OCI-LY7 (cell line): ENCODE measurements around the gene ACVR1B. TPM values are rescaled to one million over a fixed set of nuclear protein-coding genes. Genes with fewer than 3 reads are reported as not detected.

Experiments
- BruUV-seq: library from RNA; stranded (reverse); fragments of 400-500 nt; replicated peaks from 2 replicates; lab custom pipeline; 2021; lab: Mats Ljungman, UMichigan
- CTCF ChIA-PET: fragments of 300-600 bp; sonication (Branson Sonifier 250); formaldehyde crosslinking; loops from one replicate; lab custom pipeline; 2022; ENCODE audit warnings: antibody characterized with exemption; ENCODE audit not compliant: unreplicated experiment; lab: Charles Lee
- POLR2A ChIA-PET: fragments of 300-600 bp; sonication (Branson Sonifier 250); formaldehyde crosslinking; loops from one replicate; lab custom pipeline; 2022; ENCODE audit warnings: antibody characterized with exemption; lab: Charles Lee
- DNase-seq: peaks from one replicate; pipeline ENCODE4 v3.0.0-alpha.2; 2015; ENCODE audit warnings: low spot score
- H2AFZ ChIP-seq: fragments of 200-600 bp; sonication (generic), shearing (Covaris generic); 2 replicates; pipeline ENCODE4 v1.6.1; 2014; ENCODE audit warnings: mild to moderate bottlenecking, antibody characterized with exemption, low read length, moderate library complexity
- H3K27ac ChIP-seq: fragments of 200-600 bp; sonication (generic); 2 replicates; pipeline ENCODE4 v1.5.1; 2014; ENCODE audit warnings: mixed run types, low read depth, mild to moderate bottlenecking, moderate library complexity, low read length, inconsistent platforms; ENCODE audit not compliant: poor library complexity, severe bottlenecking
- H3K36me3 ChIP-seq: fragments of 200-600 bp; sonication (generic); 2 replicates; pipeline ENCODE4 v1.6.1; 2014; ENCODE audit warnings: mild to moderate bottlenecking, antibody characterized with exemption, low read length, moderate library complexity, mixed read lengths; ENCODE audit not compliant: insufficient read depth
- H3K4me1 ChIP-seq: fragments of 200-600 bp; sonication (generic); 2 replicates; pipeline ENCODE4 v1.5.1; 2014; ENCODE audit warnings: mild to moderate bottlenecking, low read length; ENCODE audit not compliant: insufficient read depth, poor library complexity, severe bottlenecking
- H3K4me2 ChIP-seq: fragments of 200-600 bp; sonication (generic); 2 replicates; pipeline ENCODE4 v1.6.1; 2014; ENCODE audit warnings: mild to moderate bottlenecking, low read length
- H3K4me3 ChIP-seq: fragments of 200-600 bp; sonication (generic); 2 replicates; pipeline ENCODE4 v1.5.1; 2014; ENCODE audit warnings: mild to moderate bottlenecking, low read depth, low read length; ENCODE audit not compliant: poor library complexity, severe bottlenecking
- H3K79me2 ChIP-seq: fragments of 200-600 bp; sonication (generic); 2 replicates; pipeline ENCODE4 v1.6.1; 2016; ENCODE audit warnings: low read depth, mild to moderate bottlenecking, low read length, moderate library complexity, mixed read lengths; ENCODE audit not compliant: insufficient read depth
- H3K9me2 ChIP-seq: fragments of 200-600 bp; sonication (generic); 2 replicates; pipeline ENCODE4 v1.6.1; 2016; ENCODE audit warnings: mild to moderate bottlenecking, low read length, mixed read lengths; ENCODE audit not compliant: insufficient read depth
- H3K9me3 ChIP-seq: fragments of 200-600 bp; sonication (generic); 2 replicates; pipeline ENCODE4 v1.6.1; 2014; ENCODE audit warnings: mild to moderate bottlenecking, mixed run types, low read length, mixed read lengths
- H4K20me1 ChIP-seq: fragments of 200-600 bp; sonication (generic); 2 replicates; pipeline ENCODE4 v1.6.1; 2014; ENCODE audit warnings: mild to moderate bottlenecking, antibody characterized with exemption, low read length, moderate library complexity, mixed read lengths; ENCODE audit not compliant: insufficient read depth
- CTCF ChIP-seq: fragments of 200-600 bp; sonication (generic); conservative IDR thresholded peaks from 2 replicates; pipeline ENCODE4 v1.5.1; 2014; ENCODE audit warnings: mild to moderate bottlenecking, antibody characterized with exemption, low read length, moderate library complexity, mixed read lengths
- EZH2phosphoT487 ChIP-seq: fragments of 200-600 bp; sonication (generic); IDR thresholded peaks from 2 replicates; pipeline ENCODE4 v1.6.1; 2018; ENCODE audit warnings: low read depth, borderline replicate concordance, mild to moderate bottlenecking, mixed run types, antibody characterized with exemption, low read length, moderate library complexity, mixed read lengths
- intact Hi-C: fragments of 100-400 bp; cut with micrococcal nuclease; formaldehyde crosslinking; loops from one replicate; pipeline ENCODE4 v1.10.0; 2022; ENCODE audit not compliant: unreplicated experiment
- total RNA-seq, 2 experiments: library from RNA; depleted of rRNA in 1 of 2; stranded (reverse); fragments of >200 nt in 1 of 2; shearing (Covaris generic) in 1 of 2; gene quantifications; 2 replicates each; pipeline ENCODE4 v1.2.3, GENCODE V29; 2014 to 2022

The ACVR1B gene
- total RNA-seq, 2 experiments from 2014 or later = 4.1 to 6.8 TPM

GRCh38 chr12:51992246-51992645 lies 40.7 kb downstream of the ACVR1B start:
- Histone ChIP-seq H3K9me3 (no peaks in the 10 kb centered on the region), H3K79me2 (no peaks in the 10 kb centered on the region), H3K4me2 (no peak overlapping the region), H3K4me1 (peaks cover 4% of the 10 kb centered on the region), H3K9me2 (no peaks in the 10 kb centered on the region), H3K4me3 (no peak overlapping the region), H4K20me1 (no peaks in the 10 kb centered on the region), H3K36me3 (peaks cover 8% of the 10 kb centered on the region; the same call in 1 of the 2 replicates), H2AFZ (no peak overlapping the region), H3K27ac (no peak overlapping the region)
- TF ChIP-seq EZH2phosphoT487 = no peak
- no peak for TF ChIP-seq CTCF
- intact Hi-C loops = no loop called here
- no TSS peak for BruUV-seq
- no peak for DNase-seq
- ChIA-PET POLR2A (no interaction called here), CTCF (interaction anchor here (1.7 to 1.9 kb wide), 3 partner anchors 28 to 33 kb away, joined by 7 to 11 read pairs (median 10); no protein-coding TSS in a partner anchor)

- intact Hi-C loops = no loop called here
- Histone ChIP-seq H3K36me3 (peaks cover 8% of the 10 kb centered on the region; the same call in 1 of the 2 replicates), H3K27ac (no peak overlapping the region), H3K9me3 (no peaks in the 10 kb centered on the region), H3K79me2 (no peaks in the 10 kb centered on the region), H3K9me2 (no peaks in the 10 kb centered on the region), H2AFZ (no peak overlapping the region), H3K4me3 (no peak overlapping the region), H3K4me1 (peaks cover 4% of the 10 kb centered on the region), H4K20me1 (no peaks in the 10 kb centered on the region), H3K4me2 (no peak overlapping the region)
- POLR2A ChIA-PET = interaction anchor here (0.6 kb wide), 1 partner anchor 38 kb away, joined by 3 read pairs; no protein-coding TSS in a partner anchor
- TF ChIP-seq EZH2phosphoT487 = no peak
- TF ChIP-seq CTCF = no peak
- no peak for DNase-seq
- BruUV-seq = no TSS peak
- CTCF ChIA-PET = interaction anchor here (0.6 kb wide), 1 partner anchor 1142 kb away, joined by 9 read pairs; no protein-coding TSS in a partner anchor
Observed at GRCh38 chr12:51994539-51994820, 43.0 kb downstream of the ACVR1B start.

DNA sequence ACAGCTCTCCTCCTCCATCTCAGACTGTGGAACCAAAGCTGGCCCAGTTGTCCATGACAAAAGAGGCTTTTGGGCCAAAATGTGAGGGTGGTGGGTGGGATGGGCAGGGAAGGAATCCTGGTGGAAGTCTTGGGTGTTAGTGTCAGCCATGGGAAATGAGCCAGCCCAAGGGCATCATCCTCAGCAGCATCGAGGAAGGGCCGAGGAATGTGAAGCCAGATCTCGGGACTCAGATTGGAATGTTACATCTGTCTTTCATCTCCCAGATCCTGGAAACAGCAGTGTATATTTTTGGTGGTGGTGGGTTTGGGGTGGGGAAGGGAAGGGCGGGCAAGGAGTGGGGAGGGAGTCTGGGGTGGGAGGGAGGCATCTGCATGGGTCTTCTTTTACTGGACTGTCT lies 43.5 kb downstream of the ACVR1B start:
- H3K4me2 ChIP-seq = no peak overlapping the region
- ChIA-PET CTCF (interaction anchor here (0.6 kb wide), 1 partner anchor 1143 kb away, joined by 9 read pairs; no protein-coding TSS in a partner anchor), POLR2A (interaction anchor here (0.6 kb wide), 1 partner anchor 37 kb away, joined by 3 read pairs; no protein-coding TSS in a partner anchor)
- TF ChIP-seq CTCF (no peak), EZH2phosphoT487 (no peak)
- peaks cover 4% of the 10 kb centered on the region for H3K4me1 ChIP-seq
- peaks cover 8% of the 10 kb centered on the region; the same call in 1 of the 2 replicates for H3K36me3 ChIP-seq
- no peaks in the 10 kb centered on the region for H3K79me2 ChIP-seq
- no peak overlapping the region for H2AFZ ChIP-seq
- DNase-seq = no peak
- H3K27ac ChIP-seq = no peak overlapping the region
- intact Hi-C loops = no loop called here
- H3K4me3 ChIP-seq = no peak overlapping the region
- H4K20me1 ChIP-seq = no peaks in the 10 kb centered on the region
- no peaks in the 10 kb centered on the region for H3K9me3 ChIP-seq
- no peaks in the 10 kb centered on the region for H3K9me2 ChIP-seq
- BruUV-seq = no TSS peak
